Activated CD8-positive, alpha-beta T cell treated with anti-CD3 and anti-CD28 coated beads for 36 hours (primary cell): ENCODE measurements around the gene HELZ2. TPM values are rescaled to one million over a fixed set of nuclear protein-coding genes. Genes with fewer than 3 reads are reported as not detected.

ENCODE experiments used
- ATAC-seq: fragments of 200-7000 bp; cut with Tn5 transposase; one replicate; pipeline ENCODE4 v1.10.0; 2021; ENCODE audit warnings: mild to moderate bottlenecking, moderate library complexity
- CTCF ChIA-PET: fragments of 350-600 bp; sonication (Branson Sonifier 250); formaldehyde crosslinking; loops from one replicate; lab custom pipeline; 2021; ENCODE audit warnings: antibody characterized with exemption; lab: Charles Lee
- POLR2A ChIA-PET: fragments of 350-600 bp; sonication (Branson Sonifier 250); formaldehyde crosslinking; loops from one replicate; lab custom pipeline; 2021; ENCODE audit warnings: antibody characterized with exemption; lab: Charles Lee
- DNase-seq: peaks from one replicate; pipeline ENCODE4 v3.0.0-alpha.2; 2020
- H3K27ac Mint-ChIP-seq: one replicate; pipeline ENCODE4 v1.8.0; 2021; ENCODE audit warnings: mild to moderate bottlenecking, mixed read lengths
- H3K27me3 Mint-ChIP-seq: one replicate; pipeline ENCODE4 v1.8.0; 2021; ENCODE audit warnings: mixed read lengths
- H3K36me3 Mint-ChIP-seq: one replicate; pipeline ENCODE4 v1.8.0; 2021; ENCODE audit warnings: low read depth, mixed read lengths
- H3K4me1 Mint-ChIP-seq: one replicate; pipeline ENCODE4 v1.8.0; 2021; ENCODE audit warnings: low read depth, mixed read lengths
- H3K4me3 Mint-ChIP-seq: one replicate; pipeline ENCODE4 v1.8.0; 2021; ENCODE audit warnings: mild to moderate bottlenecking, moderate library complexity, mixed read lengths
- H3K9me3 Mint-ChIP-seq: one replicate; pipeline ENCODE4 v1.8.0; 2021; ENCODE audit warnings: mixed read lengths
- CTCF ChIP-seq: fragments of 200-600 bp; IDR thresholded peaks from one replicate; pipeline ENCODE4 v1.8.0; 2022; ENCODE audit warnings: antibody characterized with exemption, mild to moderate bottlenecking
- intact Hi-C: fragments of 100-400 bp; cut with micrococcal nuclease; formaldehyde crosslinking; loops from one replicate; pipeline ENCODE4 v1.10.0; 2022
- total RNA-seq, 2 experiments: library from RNA; stranded (reverse); gene quantifications; one replicate each; pipeline ENCODE4 v1.2.3, GENCODE V29; 2021

HELZ2 gene
- total RNA-seq, 2 experiments from 2014 or later: 14.3 to 17.6 TPM

- no peak for DNase-seq
- Mint-ChIP-seq H3K4me1 (no peaks in the 10 kb centered on the region), H3K27me3 (no peaks in the 10 kb centered on the region), H3K36me3 (peaks cover 28% of the 10 kb centered on the region), H3K4me3 (no peak overlapping the region), H3K9me3 (no peaks in the 10 kb centered on the region), H3K27ac (no peak overlapping the region)
- TF ChIP-seq CTCF: no peak
- intact Hi-C loops: no loop called here
- CTCF ChIA-PET: no interaction called here
- POLR2A ChIA-PET: no interaction called here
- ATAC-seq: no peak
These were observed 22.4 kb upstream of the HELZ2 start for GRCh38 chr20:63596423-63596822.

- TF ChIP-seq CTCF: no peak
- Mint-ChIP-seq H3K27ac (no peak overlapping the region), H3K4me1 (no peaks in the 10 kb centered on the region), H3K4me3 (no peak overlapping the region), H3K9me3 (no peaks in the 10 kb centered on the region), H3K36me3 (peaks cover 29% of the 10 kb centered on the region), H3K27me3 (no peaks in the 10 kb centered on the region)
- CTCF ChIA-PET: no interaction called here
- DNase-seq: no peak
- no peak for ATAC-seq
- intact Hi-C loops: no loop called here
- POLR2A ChIA-PET: no interaction called here
These were observed 21.5 kb upstream of the HELZ2 start for GRCh38 chr20:63595416-63596127.

GRCh38 chr20:63594043-63594561, 20.1 kb upstream of the HELZ2 start:
- no peak for TF ChIP-seq CTCF
- ChIA-PET POLR2A (no interaction called here), CTCF (no interaction called here)
- DNase-seq: no peak
- Mint-ChIP-seq H3K4me1 (no peaks in the 10 kb centered on the region), H3K4me3 (no peak overlapping the region), H3K27me3 (no peaks in the 10 kb centered on the region), H3K9me3 (no peaks in the 10 kb centered on the region), H3K36me3 (peaks cover 34% of the 10 kb centered on the region), H3K27ac (no peak overlapping the region)
- intact Hi-C loops: no loop called here
- no peak for ATAC-seq

GRCh38 chr20:63592661-63593060, 18.6 kb upstream of the HELZ2 start:
- ATAC-seq (no peak), DNase-seq (no peak)
- ChIA-PET CTCF (no interaction called here), POLR2A (no interaction called here)
- H3K27ac Mint-ChIP-seq: no peak overlapping the region
- no peaks in the 10 kb centered on the region for H3K9me3 Mint-ChIP-seq
- intact Hi-C loops: no loop called here
- peaks cover 29% of the 10 kb centered on the region for H3K36me3 Mint-ChIP-seq
- H3K4me3 Mint-ChIP-seq: no peak overlapping the region
- TF ChIP-seq CTCF: no peak
- H3K27me3 Mint-ChIP-seq: no peaks in the 10 kb centered on the region
- peaks cover 6% of the 10 kb centered on the region for H3K4me1 Mint-ChIP-seq

- Mint-ChIP-seq H3K4me1 (peaks cover 11% of the 10 kb centered on the region), H3K27me3 (no peaks in the 10 kb centered on the region), H3K9me3 (no peaks in the 10 kb centered on the region), H3K4me3 (no peak overlapping the region), H3K27ac (no peak overlapping the region), H3K36me3 (peaks cover 28% of the 10 kb centered on the region)
- TF ChIP-seq CTCF: no peak
- DNase-seq (no peak), ATAC-seq (no peak)
- ChIA-PET POLR2A (no interaction called here), CTCF (no interaction called here)
- intact Hi-C loops: no loop called here
These were observed 17.8 kb upstream of the HELZ2 start for GRCh38 chr20:63591786-63592355.
